Body of pancreas (tissue), 4 donors: ENCODE measurements around the gene AVEN.

ENCODE experiments used
- POLR2A ChIP-seq, 3 donors: fragments of 450-650 bp; IDR thresholded peaks; one replicate each; pipeline ENCODE4 v1.6.1; 2016; ENCODE audit warnings: antibody characterized with exemption in 3 of 3, mild to moderate bottlenecking in 2 of 3
- TF ChIP-seq, protein P1 (sequence below), 7 experiments: fragments of 450-650 bp in 4 of 7; fragments of 200-600 bp in 3 of 7; sonication (generic) in 3 of 7; IDR thresholded peaks; one replicate each; pipeline ENCODE4 v1.5.1; 2016 to 2019; ENCODE audit warnings: antibody characterized with exemption in 7 of 7

DNA sequence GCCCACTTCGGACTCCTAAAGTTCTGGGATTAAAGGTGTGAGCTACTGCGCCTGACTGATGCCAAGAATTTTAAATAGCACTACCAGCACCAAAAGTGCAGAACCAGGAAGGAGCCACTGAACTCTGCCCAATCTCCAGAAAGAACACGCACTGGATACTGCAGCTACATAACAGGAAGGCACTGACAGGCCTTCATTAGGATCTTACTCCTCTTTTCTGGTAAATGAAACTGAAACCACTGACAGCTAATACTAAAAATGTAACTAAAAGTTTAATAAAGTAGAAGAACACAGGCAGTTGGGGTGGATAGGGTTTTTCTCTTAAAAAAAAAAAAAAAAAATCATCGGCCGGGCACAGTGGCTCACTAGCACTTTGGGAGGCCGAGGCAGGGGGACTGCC, 144.8 kb downstream of the AVEN start:
- TF ChIP-seq, protein P1, sequence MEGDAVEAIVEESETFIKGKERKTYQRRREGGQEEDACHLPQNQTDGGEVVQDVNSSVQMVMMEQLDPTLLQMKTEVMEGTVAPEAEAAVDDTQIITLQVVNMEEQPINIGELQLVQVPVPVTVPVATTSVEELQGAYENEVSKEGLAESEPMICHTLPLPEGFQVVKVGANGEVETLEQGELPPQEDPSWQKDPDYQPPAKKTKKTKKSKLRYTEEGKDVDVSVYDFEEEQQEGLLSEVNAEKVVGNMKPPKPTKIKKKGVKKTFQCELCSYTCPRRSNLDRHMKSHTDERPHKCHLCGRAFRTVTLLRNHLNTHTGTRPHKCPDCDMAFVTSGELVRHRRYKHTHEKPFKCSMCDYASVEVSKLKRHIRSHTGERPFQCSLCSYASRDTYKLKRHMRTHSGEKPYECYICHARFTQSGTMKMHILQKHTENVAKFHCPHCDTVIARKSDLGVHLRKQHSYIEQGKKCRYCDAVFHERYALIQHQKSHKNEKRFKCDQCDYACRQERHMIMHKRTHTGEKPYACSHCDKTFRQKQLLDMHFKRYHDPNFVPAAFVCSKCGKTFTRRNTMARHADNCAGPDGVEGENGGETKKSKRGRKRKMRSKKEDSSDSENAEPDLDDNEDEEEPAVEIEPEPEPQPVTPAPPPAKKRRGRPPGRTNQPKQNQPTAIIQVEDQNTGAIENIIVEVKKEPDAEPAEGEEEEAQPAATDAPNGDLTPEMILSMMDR (IDR thresholded peaks at IDR 0.05): no peak
- TF ChIP-seq POLR2A (IDR thresholded peaks at IDR 0.05): no peak
